CMK (cell line): ENCODE results near the gene SPARC.
"Not testable (repeated sequence)": the region's sequence is repeated elsewhere in the genome, so short reads cannot be mapped to it uniquely, and the experiment has no call there.

Source experiments
- DNase-seq: peaks from one replicate; pipeline ENCODE4 v3.0.0-alpha.2; 2010; ENCODE audit warnings: low read depth

Gene SPARC

GRCh38 chr5:151700820-151701219, 14.1 kb upstream of the SPARC start:
- no peak for DNase-seq

GRCh38 chr5:151700296-151700695, 13.6 kb upstream of the SPARC start:
- DNase-seq, result no peak

DNA sequence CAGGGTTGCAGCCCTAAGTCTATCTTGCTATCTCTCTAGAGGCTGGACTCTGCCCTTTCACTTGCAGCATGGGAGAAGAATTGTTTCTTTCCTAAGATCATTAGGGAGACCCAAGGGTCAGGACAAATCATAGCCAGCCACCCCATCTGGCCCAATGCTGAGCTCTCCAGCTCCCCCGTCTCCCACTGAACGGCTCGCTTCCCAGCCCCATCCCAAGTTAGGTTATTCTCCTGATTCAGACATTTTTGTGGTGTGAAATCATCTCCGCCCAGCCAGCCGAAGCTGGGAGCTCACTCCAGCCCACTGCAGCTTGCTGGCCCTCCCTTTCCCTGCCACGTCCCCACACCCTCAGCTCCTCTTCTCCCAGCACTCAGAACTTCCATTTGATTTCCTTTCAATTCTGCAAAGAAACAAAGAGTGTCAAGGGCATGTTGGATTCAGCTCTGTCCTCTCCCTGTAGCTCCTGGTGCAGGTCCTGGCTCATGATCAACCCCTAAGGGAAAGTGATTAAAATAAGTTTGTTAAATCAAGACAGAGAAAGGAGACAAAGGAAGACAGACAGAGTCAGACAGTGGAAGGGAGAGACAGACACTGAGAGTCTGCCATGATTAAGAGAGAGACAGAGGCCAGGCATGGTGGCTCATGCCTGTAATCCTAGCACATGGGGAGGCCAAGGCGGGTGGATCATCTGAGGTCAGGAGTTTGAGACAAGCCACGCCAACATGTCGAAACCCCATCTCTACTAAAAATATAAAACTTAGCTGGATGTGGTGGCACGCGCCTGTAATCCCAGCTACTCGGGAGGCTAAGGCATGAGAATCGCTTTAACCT, 12.6 kb upstream of the SPARC start:
- no peak for DNase-seq

GRCh38 chr5:151698081-151698480, 11.4 kb upstream of the SPARC start:
- not testable (repeated sequence) for DNase-seq

- DNase-seq, result no peak
Measured at GRCh38 chr5:151697452-151697851, 10.7 kb upstream of the SPARC start.

- no peak for DNase-seq
Measured at GRCh38 chr5:151696470-151697061, 9.9 kb upstream of the SPARC start.

- no peak for DNase-seq
Measured at GRCh38 chr5:151695464-151695863, 8.7 kb upstream of the SPARC start.

GRCh38 chr5:151694035-151694485, 7.3 kb upstream of the SPARC start:
- DNase-seq, result no peak

- no peak for DNase-seq
Measured at GRCh38 chr5:151692312-151692711, 5.6 kb upstream of the SPARC start.

DNA sequence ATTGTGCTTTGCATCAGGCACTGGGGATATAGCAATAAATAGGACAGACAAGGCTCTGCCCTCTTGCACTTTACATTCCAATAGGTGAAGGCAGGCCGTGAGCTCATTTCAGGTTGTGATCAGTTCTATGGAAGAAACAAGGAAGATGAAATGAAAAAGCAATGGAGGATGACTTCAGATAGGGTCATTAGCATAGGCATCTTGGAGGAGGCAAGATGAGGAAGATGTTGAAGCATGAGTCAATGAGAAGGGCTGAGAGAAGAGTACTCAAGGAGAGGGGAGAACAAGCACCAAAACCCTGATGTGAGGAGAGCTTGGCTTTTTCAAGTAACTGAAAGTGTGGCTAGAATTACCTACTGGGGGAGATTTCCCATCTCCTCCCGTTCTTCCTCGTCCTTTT, 5.0 kb upstream of the SPARC start:
- no peak for DNase-seq

DNA sequence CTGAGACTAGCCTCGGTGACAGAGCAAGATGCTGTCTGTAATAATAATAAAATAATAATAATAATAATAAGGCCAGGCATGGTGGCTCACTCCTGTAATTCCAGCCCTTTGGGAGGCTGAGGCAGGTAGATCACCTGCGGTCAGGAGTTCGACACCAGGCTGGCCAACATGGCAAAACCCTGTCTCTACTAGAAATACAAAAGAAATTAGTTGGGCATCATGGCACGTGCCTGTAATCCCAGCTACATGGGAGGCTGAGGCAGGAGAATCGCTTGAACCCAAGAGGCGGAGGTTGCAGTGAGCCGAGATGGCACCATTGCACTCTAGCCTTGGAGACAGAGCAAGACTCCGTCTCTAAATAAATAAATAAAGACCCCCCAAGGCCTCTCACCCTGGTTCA, 2.9 kb upstream of the SPARC start:
- not testable (repeated sequence) for DNase-seq

GRCh38 chr5:151688436-151688835, 1.7 kb upstream of the SPARC start:
- no peak for DNase-seq

DNA sequence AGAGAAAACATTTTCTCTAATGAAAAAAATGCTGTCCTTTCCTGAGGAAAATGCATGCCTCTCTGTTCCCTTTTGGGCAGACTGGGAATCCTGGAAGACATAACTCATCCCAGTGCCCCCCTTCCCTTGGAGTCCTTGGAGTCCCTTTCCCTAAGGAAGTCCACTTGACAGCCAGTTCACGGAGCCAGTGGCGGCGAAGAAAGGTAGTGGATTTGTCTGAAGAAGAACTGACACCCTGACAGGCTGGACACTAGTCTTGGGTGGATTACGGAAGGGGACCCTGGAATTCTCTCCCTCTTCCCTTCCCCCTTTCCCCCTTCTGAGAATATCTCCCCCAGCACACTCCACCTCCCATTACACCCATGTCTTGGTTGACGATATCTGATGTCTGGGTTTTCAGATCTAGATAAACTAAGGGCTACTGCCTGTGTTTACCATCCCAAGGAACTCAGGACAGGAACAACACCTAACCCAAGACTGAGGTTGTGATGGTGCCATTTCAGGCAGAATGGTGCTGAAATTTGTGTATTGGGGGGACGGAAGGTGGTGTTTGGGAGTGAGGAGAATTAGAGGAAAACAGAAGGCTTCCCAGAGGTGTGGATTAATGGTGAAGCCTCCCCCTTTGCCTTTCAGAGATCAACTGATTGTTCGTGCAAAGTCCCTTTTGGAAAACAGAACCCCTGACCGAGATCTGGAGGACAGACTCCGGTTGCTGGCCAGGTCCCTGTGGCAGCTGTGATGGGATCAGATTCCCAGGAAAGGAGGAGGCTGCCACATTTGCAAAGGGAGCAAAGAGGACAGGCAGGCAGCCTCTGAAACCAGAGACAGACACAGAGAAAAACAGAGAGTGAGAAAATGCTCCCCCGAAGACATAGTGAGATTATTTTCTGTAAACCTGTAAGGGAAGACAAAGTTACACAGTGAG, 704 bp downstream of the SPARC start:
- DNase-seq, result no peak

GRCh38 chr5:151684690-151685361, 1.9 kb downstream of the SPARC start:
- DNase-seq, result no peak

DNA sequence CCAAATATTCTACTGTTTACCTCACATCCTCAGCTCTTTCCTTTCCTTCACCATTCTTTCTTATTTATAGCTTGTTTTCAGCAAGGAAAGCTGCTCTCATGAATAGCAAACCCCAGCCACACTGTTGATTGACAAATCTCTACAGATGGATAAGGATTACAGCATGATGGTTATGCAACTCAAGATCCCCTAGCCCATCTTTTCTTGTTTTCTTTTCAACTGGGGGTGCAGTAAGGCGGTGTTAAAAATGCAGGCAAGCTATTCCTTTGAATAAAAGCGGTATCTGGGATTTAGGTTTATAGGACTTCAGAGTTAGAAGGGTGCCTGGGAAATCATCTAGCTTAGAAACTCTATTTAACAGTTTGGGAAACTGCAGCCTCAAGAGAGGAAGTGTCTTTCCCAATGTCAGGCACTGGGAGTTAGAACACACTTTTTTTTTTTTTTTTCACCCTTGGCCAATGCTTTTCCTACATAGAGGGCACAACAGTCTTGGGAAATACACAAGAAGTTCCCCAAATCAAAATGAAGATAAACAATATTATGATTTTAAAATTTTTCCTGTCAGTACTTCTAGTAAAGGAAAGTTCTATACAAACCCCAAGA, 2.6 kb downstream of the SPARC start:
- no peak for DNase-seq

DNA sequence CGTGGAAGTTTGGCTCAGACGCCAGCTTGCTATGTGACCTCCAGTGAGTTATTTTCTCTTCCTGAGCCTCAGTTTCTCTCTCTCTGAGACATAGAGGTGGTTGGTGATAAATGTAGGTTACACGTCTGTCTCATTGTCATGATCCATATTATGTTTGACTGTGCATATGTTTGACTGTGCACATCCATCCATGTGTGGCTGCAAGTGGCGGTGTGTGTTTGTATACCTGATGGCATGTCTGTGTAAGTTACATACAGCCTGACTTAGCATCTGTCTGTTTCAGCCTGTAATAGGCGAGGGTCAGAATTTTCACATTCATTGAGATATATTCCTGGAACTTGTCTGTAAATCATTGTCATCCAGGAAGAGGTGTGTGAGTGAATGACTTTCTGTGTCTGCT, 3.3 kb downstream of the SPARC start:
- no peak for DNase-seq

- no peak for DNase-seq
Measured at GRCh38 chr5:151682751-151683331, 3.9 kb downstream of the SPARC start.

DNA sequence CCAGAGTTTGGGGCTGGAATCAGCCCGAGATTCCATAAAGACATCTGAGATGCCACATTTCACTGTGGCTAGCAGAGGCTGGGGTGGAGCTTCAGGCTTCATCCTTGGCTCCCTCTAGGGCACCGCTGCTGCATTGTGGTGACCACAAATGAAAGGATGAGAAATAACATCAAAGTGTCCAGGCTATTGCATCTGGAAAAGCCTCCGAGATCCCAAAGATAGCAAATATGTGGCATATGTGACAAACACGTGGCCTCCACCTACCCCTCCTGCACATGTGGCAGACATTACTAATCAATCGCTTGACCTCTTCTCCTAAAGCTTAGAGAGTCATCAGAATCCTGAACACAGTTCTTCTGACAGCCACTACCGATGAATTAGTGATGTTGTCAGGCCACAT, 4.5 kb downstream of the SPARC start:
- DNase-seq, result no peak

- DNase-seq, result no peak
Measured at GRCh38 chr5:151680944-151681427, 5.7 kb downstream of the SPARC start.

DNA sequence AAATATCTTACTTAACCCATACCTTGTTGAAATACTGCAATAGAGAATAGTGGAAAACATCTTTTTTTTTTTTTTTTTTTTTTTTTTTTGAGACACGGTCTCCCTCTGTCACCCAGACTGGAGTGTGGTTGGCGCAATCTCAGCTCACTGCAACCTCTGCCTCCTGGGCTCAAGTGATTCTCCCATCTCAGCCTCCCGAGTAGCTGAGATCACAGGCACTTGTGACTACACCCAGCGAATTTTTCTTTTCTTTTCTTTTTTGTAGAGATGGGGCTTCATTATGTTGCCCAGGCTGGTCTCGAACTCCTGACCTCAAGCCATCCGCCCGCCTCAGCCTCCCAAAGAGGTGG, 6.6 kb downstream of the SPARC start:
- not testable (repeated sequence) for DNase-seq
